Naive thymus-derived CD4-positive, alpha-beta T cell (primary cell): Measurements from ENCODE around the gene SPSB4. TPM values are rescaled to one million over a fixed set of nuclear protein-coding genes. Genes with fewer than 3 reads are reported as not detected.

Experiments
- ATAC-seq: fragments of 150-1000 bp; cut with Tn5 transposase; 2 replicates; pipeline ENCODE4 v1.10.0; 2021; ENCODE audit warnings: mild to moderate bottlenecking, moderate library complexity
- CTCF ChIA-PET: fragments of 350-600 bp; sonication (Branson Sonifier 250); formaldehyde crosslinking; loops from one replicate; lab custom pipeline; 2021; ENCODE audit warnings: antibody characterized with exemption; lab: Charles Lee
- POLR2A ChIA-PET: fragments of 350-600 bp; sonication (Branson Sonifier 250); formaldehyde crosslinking; loops from one replicate; lab custom pipeline; 2021; ENCODE audit warnings: antibody characterized with exemption, inconsistent platforms; lab: Charles Lee
- DNase-seq, 9 donors: peaks; one replicate each; pipeline versions ENCODE4 v3.0.0 to v3.0.0-alpha.2; 2020 to 2022; ENCODE audit warnings: mixed read lengths in 1 of 9
- H3K27ac ChIP-seq: one replicate; pipeline ENCODE4 v1.7.0; 2013; ENCODE audit warnings: mild to moderate bottlenecking, low read depth, low read length, moderate library complexity
- H3K27me3 ChIP-seq, 2 donors: one replicate each; pipeline ENCODE4 v1.7.0; 2013; ENCODE audit warnings: low read length in 2 of 2, mild to moderate bottlenecking in 2 of 2, moderate library complexity in 2 of 2; ENCODE audit not compliant: control insufficient read depth in 2 of 2, insufficient read depth in 2 of 2
- H3K36me3 ChIP-seq, 3 experiments: 1 replicate in 2 of 3; 2 replicates in 1 of 3; pipeline ENCODE4 v1.7.0; 2013; ENCODE audit warnings: low read length in 3 of 3, mild to moderate bottlenecking in 3 of 3, moderate library complexity in 1 of 3; ENCODE audit not compliant: insufficient read depth in 3 of 3, control insufficient read depth in 2 of 3
- H3K4me1 ChIP-seq, 2 donors: one replicate each; pipeline ENCODE4 v1.7.0; 2013; ENCODE audit warnings: low read length in 2 of 2, mild to moderate bottlenecking in 2 of 2, moderate library complexity in 1 of 2; ENCODE audit not compliant: control insufficient read depth in 2 of 2, insufficient read depth in 2 of 2
- H3K4me3 ChIP-seq: 2 replicates; pipeline ENCODE4 v1.7.0; 2013; ENCODE audit warnings: mild to moderate bottlenecking, low read length
- H3K9me3 ChIP-seq, 3 experiments: 1 replicate in 2 of 3; 2 replicates in 1 of 3; pipeline ENCODE4 v1.7.0; 2013; ENCODE audit warnings: low read length in 3 of 3; ENCODE audit not compliant: control insufficient read depth in 2 of 3
- H3K27ac Mint-ChIP-seq, 9 donors: one replicate each; pipeline ENCODE4 v1.8.0; 2020 to 2022; ENCODE audit warnings: mixed read lengths in 9 of 9, mild to moderate bottlenecking in 8 of 9, moderate library complexity in 5 of 9, inconsistent platforms in 2 of 9
- H3K27me3 Mint-ChIP-seq, 5 donors: one replicate each; pipeline ENCODE4 v1.8.0; 2021 to 2022; ENCODE audit warnings: mixed read lengths in 5 of 5, mild to moderate bottlenecking in 1 of 5
- H3K36me3 Mint-ChIP-seq, 5 donors: one replicate each; pipeline ENCODE4 v1.8.0; 2020 to 2022; ENCODE audit warnings: mixed read lengths in 5 of 5, mild to moderate bottlenecking in 3 of 5, inconsistent platforms in 1 of 5
- H3K4me1 Mint-ChIP-seq, 7 donors: one replicate each; pipeline ENCODE4 v1.8.0; 2020 to 2022; ENCODE audit warnings: mixed read lengths in 7 of 7, mild to moderate bottlenecking in 3 of 7, inconsistent platforms in 1 of 7
- H3K4me3 Mint-ChIP-seq, 10 donors: one replicate each; pipeline ENCODE4 v1.8.0; 2020 to 2022; ENCODE audit warnings: mild to moderate bottlenecking in 10 of 10, mixed read lengths in 10 of 10, moderate library complexity in 6 of 10, inconsistent platforms in 2 of 10
- H3K9me3 Mint-ChIP-seq, 11 donors: one replicate each; pipeline ENCODE4 v1.8.0; 2020 to 2022; ENCODE audit warnings: mixed read lengths in 11 of 11, mild to moderate bottlenecking in 4 of 11, inconsistent platforms in 1 of 11, moderate library complexity in 1 of 11
- intact Hi-C, 2 donors: fragments of 100-400 bp; cut with micrococcal nuclease; formaldehyde crosslinking; loops; one replicate each; pipeline ENCODE4 v1.15.1; 2023
- polyA plus RNA-seq, 2 donors: library from polyadenylated mRNA; unstranded; fragments of 300-500 nt; fragmentation: Illumina TruSeq; gene quantifications; one replicate each; pipeline ENCODE4 v1.2.3, GENCODE V29; 2021
- total RNA-seq, 6 experiments: library from RNA in 5 of 6; stranded (reverse) in 5 of 6; gene quantifications; 1 replicate in 5 of 6; 2 replicates in 1 of 6; pipeline ENCODE4 v1.2.3 and lab custom pipeline; 2021 to 2026

The SPSB4 gene
- total and polyA plus RNA-seq, 7 experiments from 2014 or later: not detected

DNA sequence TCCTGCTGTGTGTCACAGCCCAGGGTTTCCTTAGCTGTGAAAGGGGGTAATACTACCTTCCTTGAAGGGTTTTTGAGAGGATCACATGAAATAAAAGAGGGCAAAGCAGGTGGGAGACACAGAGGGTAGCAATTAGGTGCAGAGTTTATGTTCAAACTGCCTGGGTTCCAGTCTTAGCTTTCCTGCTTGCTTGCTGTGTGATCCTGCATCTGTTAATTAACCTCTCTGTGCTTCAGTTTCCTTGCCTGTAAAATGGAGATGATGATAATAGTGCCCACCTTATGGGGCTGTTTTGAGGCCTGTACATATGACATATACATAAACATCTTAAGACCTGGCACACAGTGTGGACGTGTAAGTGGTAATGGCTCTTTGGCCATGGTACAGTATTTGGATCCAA lies 35.0 kb downstream of the SPSB4 start:
- DNase-seq: no peak
- Histone ChIP-seq H3K27ac (no peak overlapping the region), H3K4me1 (no peaks in the 10 kb centered on the region), H3K4me3 (no peak overlapping the region), H3K36me3 (no peaks in the 10 kb centered on the region), H3K9me3 (no peaks in the 10 kb centered on the region), H3K27me3 (no peaks in the 10 kb centered on the region)
- Mint-ChIP-seq H3K36me3 (no peaks in the 10 kb centered on the region), H3K27me3 (peaks cover 0 to 6% (median 3%) of the 10 kb centered on the region in 5 donors), H3K9me3 (no peaks in the 10 kb centered on the region), H3K4me3 (no peak overlapping the region), H3K4me1 (no peaks in the 10 kb centered on the region), H3K27ac (no peak overlapping the region)
- ChIA-PET CTCF (no interaction called here), POLR2A (no interaction called here)
- intact Hi-C loops: no loop called here
- ATAC-seq: no peak

DNA sequence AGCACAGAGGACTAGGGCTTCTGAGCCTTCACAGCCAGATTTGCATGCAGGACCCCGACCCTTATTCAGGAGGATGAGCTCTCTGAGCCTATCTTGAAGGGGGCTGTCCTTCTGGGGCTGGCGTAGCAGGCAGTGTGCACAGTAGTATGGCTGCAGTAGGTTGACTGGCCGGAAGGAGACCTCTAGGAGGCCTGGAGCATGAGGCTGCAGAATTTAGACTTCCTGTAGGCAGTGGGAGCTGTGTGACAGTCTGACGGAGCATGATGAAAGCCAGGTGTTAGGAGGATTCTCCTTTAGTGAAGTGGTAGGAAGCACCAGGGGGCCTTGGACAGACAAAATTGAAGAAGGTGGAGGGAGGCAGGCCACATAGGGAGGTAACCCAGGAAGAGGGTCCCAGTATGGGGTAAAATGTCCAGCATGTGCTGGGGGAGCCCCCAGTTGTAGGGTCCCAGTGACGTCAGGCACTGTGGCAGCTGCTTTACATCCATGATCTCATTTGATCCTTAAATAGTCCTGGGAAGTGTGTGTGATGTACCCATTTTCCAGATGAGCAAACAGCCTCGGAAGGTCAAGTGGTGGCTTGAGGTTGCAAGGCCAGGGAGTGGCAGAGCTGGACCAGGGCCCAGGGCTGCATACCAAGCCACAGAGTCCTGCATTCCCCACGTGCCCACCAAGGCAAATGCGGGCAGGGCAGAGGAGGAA lies 36.1 kb downstream of the SPSB4 start:
- Histone ChIP-seq H3K4me3 (no peak overlapping the region), H3K27ac (no peak overlapping the region), H3K36me3 (no peaks in the 10 kb centered on the region), H3K27me3 (no peaks in the 10 kb centered on the region), H3K4me1 (no peaks in the 10 kb centered on the region), H3K9me3 (no peaks in the 10 kb centered on the region)
- no peak for ATAC-seq
- DNase-seq: no peak
- POLR2A ChIA-PET: no interaction called here
- CTCF ChIA-PET: no interaction called here
- peaks cover 0 to 6% (median 3%) of the 10 kb centered on the region in 5 donors for H3K27me3 Mint-ChIP-seq
- H3K9me3 Mint-ChIP-seq: no peaks in the 10 kb centered on the region
- intact Hi-C loops: no loop called here
- H3K4me1 Mint-ChIP-seq: no peaks in the 10 kb centered on the region
- no peaks in the 10 kb centered on the region for H3K36me3 Mint-ChIP-seq
- no peak overlapping the region for H3K4me3 Mint-ChIP-seq
- H3K27ac Mint-ChIP-seq: no peak overlapping the region

DNA sequence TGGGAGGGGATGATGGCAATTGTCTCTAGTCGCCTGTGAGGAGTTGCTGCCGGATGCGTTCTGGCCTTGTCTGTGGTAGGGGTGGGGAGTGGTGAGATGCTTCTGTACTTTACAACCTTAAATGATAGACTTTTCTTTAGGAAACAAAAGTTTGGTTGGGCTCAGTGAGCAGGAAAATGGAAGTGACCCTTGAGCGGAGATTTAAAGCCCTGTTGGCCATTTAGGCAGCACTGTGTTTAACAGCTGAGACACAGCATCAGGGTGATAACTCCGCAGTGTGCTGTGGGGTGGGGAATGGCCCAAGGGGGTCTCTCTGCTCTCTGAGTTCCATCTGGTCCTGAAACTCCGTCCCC lies 36.6 kb downstream of the SPSB4 start:
- Histone ChIP-seq H3K4me3 (no peak overlapping the region), H3K9me3 (no peaks in the 10 kb centered on the region), H3K36me3 (no peaks in the 10 kb centered on the region), H3K27me3 (no peaks in the 10 kb centered on the region), H3K27ac (no peak overlapping the region), H3K4me1 (no peaks in the 10 kb centered on the region)
- ChIA-PET POLR2A (no interaction called here), CTCF (no interaction called here)
- H3K4me3 Mint-ChIP-seq: no peak overlapping the region
- H3K9me3 Mint-ChIP-seq: no peaks in the 10 kb centered on the region
- peaks cover 0 to 6% (median 3%) of the 10 kb centered on the region in 5 donors for H3K27me3 Mint-ChIP-seq
- DNase-seq (no peak), ATAC-seq (no peak)
- intact Hi-C loops: no loop called here
- H3K4me1 Mint-ChIP-seq: no peaks in the 10 kb centered on the region
- H3K36me3 Mint-ChIP-seq: no peaks in the 10 kb centered on the region
- H3K27ac Mint-ChIP-seq: no peak overlapping the region

DNA sequence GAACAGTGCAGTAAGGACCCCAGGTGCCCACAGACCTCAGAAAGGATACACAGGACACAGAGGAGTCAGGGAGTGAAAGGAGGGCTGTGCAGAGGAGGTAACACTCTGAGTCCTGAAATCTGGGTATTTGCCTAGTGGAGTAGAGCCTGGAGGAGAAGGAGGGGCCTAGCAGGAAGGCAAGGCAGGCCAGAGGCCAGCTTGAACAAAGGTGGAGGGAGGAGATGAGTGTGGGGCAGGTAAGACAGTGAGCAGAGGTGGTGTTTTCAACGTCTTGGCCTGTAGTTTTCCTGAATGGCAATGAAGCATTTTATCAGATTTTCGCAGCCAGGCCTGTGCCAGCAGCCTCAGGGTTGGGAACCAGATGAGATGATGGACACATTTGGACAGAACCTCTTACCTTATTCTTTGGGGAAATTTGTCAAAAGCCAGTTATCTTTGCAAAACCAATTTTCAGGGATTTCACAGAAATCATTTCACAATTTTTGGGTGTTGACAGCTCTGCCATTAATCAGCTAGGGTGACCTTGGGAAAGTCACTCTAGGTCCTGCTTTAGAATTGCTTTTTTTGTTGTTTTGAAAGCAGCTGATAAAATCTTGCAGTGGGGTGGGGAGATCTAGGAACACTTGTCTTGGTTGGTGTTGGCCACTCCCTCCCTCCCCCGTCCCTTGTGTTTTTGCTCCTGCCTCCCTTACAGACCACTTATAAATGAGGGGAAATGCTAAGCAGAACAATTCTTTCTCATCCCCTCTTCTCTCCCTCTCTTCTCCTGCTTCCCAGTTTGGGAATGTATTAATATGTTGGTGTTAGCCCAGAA lies 38.4 kb downstream of the SPSB4 start:
- Histone ChIP-seq H3K27ac (no peak overlapping the region), H3K27me3 (no peaks in the 10 kb centered on the region), H3K4me1 (no peaks in the 10 kb centered on the region), H3K4me3 (no peak overlapping the region), H3K36me3 (no peaks in the 10 kb centered on the region), H3K9me3 (no peaks in the 10 kb centered on the region)
- ChIA-PET CTCF (no interaction called here), POLR2A (no interaction called here)
- DNase-seq (no peak), ATAC-seq (no peak)
- H3K9me3 Mint-ChIP-seq: no peaks in the 10 kb centered on the region
- no peak overlapping the region for H3K27ac Mint-ChIP-seq
- H3K4me3 Mint-ChIP-seq: no peak overlapping the region
- H3K27me3 Mint-ChIP-seq: peaks cover 0 to 6% (median 3%) of the 10 kb centered on the region in 5 donors
- intact Hi-C loops: no loop called here
- H3K4me1 Mint-ChIP-seq: no peaks in the 10 kb centered on the region
- H3K36me3 Mint-ChIP-seq: no peaks in the 10 kb centered on the region

DNA sequence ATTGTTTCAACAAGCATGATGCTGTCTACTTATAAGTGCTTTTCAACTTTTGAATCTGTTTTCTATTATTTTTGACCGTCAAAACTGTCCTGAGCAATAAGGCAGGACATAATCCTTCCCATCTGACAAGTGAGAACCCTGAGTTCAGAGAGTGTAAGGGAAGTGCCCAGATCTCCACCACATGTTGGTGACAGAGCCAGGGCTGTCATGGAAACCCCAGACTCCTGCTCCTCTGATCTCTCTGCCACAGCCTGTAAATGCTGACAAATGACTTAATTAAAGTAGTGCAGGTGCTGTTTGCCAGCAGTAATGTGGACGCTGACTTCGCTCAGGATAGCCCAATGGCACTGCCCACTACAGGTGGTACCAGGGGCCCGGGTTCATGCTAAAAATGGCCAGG lies 40.3 kb downstream of the SPSB4 start:
- Histone ChIP-seq H3K4me3 (no peak overlapping the region), H3K4me1 (no peaks in the 10 kb centered on the region), H3K27me3 (no peaks in the 10 kb centered on the region), H3K36me3 (no peaks in the 10 kb centered on the region), H3K9me3 (no peaks in the 10 kb centered on the region), H3K27ac (no peak overlapping the region)
- intact Hi-C loops: no loop called here
- Mint-ChIP-seq H3K9me3 (no peaks in the 10 kb centered on the region), H3K4me3 (no peak overlapping the region), H3K27ac (no peak overlapping the region), H3K4me1 (no peaks in the 10 kb centered on the region), H3K36me3 (no peaks in the 10 kb centered on the region), H3K27me3 (peaks cover 0 to 6% (median 0%) of the 10 kb centered on the region in 5 donors)
- POLR2A ChIA-PET: no interaction called here
- no peak for DNase-seq
- ATAC-seq: no peak
- CTCF ChIA-PET: no interaction called here

DNA sequence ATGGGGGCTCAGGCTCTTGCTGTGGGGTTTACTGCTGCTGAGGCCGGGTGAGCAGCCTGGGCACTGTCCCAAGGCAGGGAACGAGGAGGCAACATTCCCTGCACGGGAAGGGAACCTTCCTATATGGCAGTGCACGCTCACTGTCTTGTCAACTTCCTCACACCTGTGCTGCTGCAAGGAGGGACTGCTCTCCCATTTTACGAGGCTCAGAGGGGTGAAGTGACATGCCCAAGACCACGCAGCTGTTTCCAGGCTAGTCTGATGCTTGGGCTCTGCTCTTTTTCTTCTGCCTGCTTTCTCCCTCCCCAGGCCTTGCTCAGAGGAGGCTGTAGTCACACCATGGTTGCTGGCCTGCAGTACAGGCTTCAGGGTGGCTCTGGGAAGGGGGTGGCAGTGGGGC lies 41.5 kb downstream of the SPSB4 start:
- CTCF ChIA-PET: no interaction called here
- H3K4me3 ChIP-seq: no peak overlapping the region
- no peaks in the 10 kb centered on the region for H3K9me3 Mint-ChIP-seq
- no peak for ATAC-seq
- no peaks in the 10 kb centered on the region for H3K9me3 ChIP-seq
- H3K4me3 Mint-ChIP-seq: no peak overlapping the region
- no peak overlapping the region for H3K27ac ChIP-seq
- H3K27me3 Mint-ChIP-seq: no peaks in the 10 kb centered on the region
- no peaks in the 10 kb centered on the region for H3K27me3 ChIP-seq
- POLR2A ChIA-PET: no interaction called here
- intact Hi-C loops: no loop called here
- H3K36me3 ChIP-seq: no peaks in the 10 kb centered on the region
- no peak for DNase-seq
- no peak overlapping the region for H3K27ac Mint-ChIP-seq
- H3K4me1 ChIP-seq: no peaks in the 10 kb centered on the region
- no peaks in the 10 kb centered on the region for H3K36me3 Mint-ChIP-seq
- H3K4me1 Mint-ChIP-seq: no peaks in the 10 kb centered on the region

- Mint-ChIP-seq H3K9me3 (no peaks in the 10 kb centered on the region), H3K36me3 (no peaks in the 10 kb centered on the region), H3K27ac (no peak overlapping the region), H3K27me3 (no peaks in the 10 kb centered on the region), H3K4me1 (no peaks in the 10 kb centered on the region), H3K4me3 (no peak overlapping the region)
- H3K9me3 ChIP-seq: no peaks in the 10 kb centered on the region
- intact Hi-C loops: no loop called here
- no peaks in the 10 kb centered on the region for H3K27me3 ChIP-seq
- no peak for DNase-seq
- no peak overlapping the region for H3K4me3 ChIP-seq
- no peaks in the 10 kb centered on the region for H3K4me1 ChIP-seq
- POLR2A ChIA-PET: no interaction called here
- ATAC-seq: no peak
- CTCF ChIA-PET: no interaction called here
- no peak overlapping the region for H3K27ac ChIP-seq
- no peaks in the 10 kb centered on the region for H3K36me3 ChIP-seq
Measured at GRCh38 chr3:141093397-141093796, 42.2 kb downstream of the SPSB4 start.
